IMR-90 (cell line): ENCODE measurements around the gene DLL4. TPM values are rescaled to one million over a fixed set of nuclear protein-coding genes. Genes with fewer than 3 reads are reported as not detected.

ENCODE experiments used
- ATAC-seq: fragments of 200-7000 bp; cut with Tn5 transposase; 2 replicates; pipeline ENCODE4 v1.9.1; 2020; ENCODE audit warnings: low read depth, mild to moderate bottlenecking, moderate library complexity
- BruUV-seq: library from RNA; stranded (reverse); fragments of 400-500 nt; replicated peaks from 2 replicates; lab custom pipeline; 2021; lab: Mats Ljungman, UMichigan
- CTCF ChIA-PET: fragments of 300-600 bp; formaldehyde crosslinking; extraction: SDS; loops from one replicate; lab custom pipeline; 2021; ENCODE audit warnings: antibody characterized with exemption; lab: Yijun Ruan, JAX
- POLR2A ChIA-PET: fragments of 300-600 bp; sonication (Branson Sonifier 250); formaldehyde crosslinking; loops from one replicate; lab custom pipeline; 2022; ENCODE audit warnings: antibody characterized with exemption; ENCODE audit not compliant: unreplicated experiment; lab: Charles Lee
- DNase-seq: peaks from one replicate; pipeline ENCODE4 v3.0.0; 2013
- H2AFZ ChIP-seq: replicated peaks from 2 replicates; pipeline ENCODE3; 2013; ENCODE audit warnings: low read length, mild to moderate bottlenecking; ENCODE audit not compliant: poor library complexity
- H2AK5ac ChIP-seq: 2 replicates; pipeline ENCODE4 v1.6.1; 2013; ENCODE audit warnings: low read depth, low read length, inconsistent platforms
- H2AK9ac ChIP-seq: replicated peaks from 2 replicates; pipeline ENCODE3; 2013; ENCODE audit warnings: mild to moderate bottlenecking, low read depth, low read length, moderate library complexity; ENCODE audit not compliant: poor library complexity
- H2BK120ac ChIP-seq: 2 replicates; pipeline ENCODE4 v1.6.1; 2013; ENCODE audit warnings: low read depth, low read length, inconsistent platforms
- H2BK15ac ChIP-seq: 3 replicates; pipeline ENCODE4 v1.6.1; 2013; ENCODE audit warnings: low read depth, low read length, inconsistent platforms
- H2BK20ac ChIP-seq: 2 replicates; pipeline ENCODE4 v1.6.1; 2013; ENCODE audit warnings: low read depth, mild to moderate bottlenecking, inconsistent platforms, low read length, moderate library complexity
- H2BK5ac ChIP-seq: 2 replicates; pipeline ENCODE4 v1.6.1; 2013; ENCODE audit warnings: mild to moderate bottlenecking, low read depth, low read length, inconsistent platforms; ENCODE audit not compliant: poor library complexity, severe bottlenecking
- H3K14ac ChIP-seq: replicated peaks from 2 replicates; pipeline ENCODE4 v1.6.1; 2013; ENCODE audit warnings: low read depth, low read length, inconsistent platforms
- H3K18ac ChIP-seq: 2 replicates; pipeline ENCODE4 v1.6.1; 2013; ENCODE audit warnings: low read depth, low read length, control low read depth
- H3K23ac ChIP-seq: 2 replicates; pipeline ENCODE4 v1.6.1; 2013; ENCODE audit warnings: low read depth, low read length, inconsistent platforms
- H3K27ac ChIP-seq: 2 replicates; pipeline ENCODE4 v1.5.1; 2013; ENCODE audit warnings: mild to moderate bottlenecking, control low read depth, low read length; ENCODE audit not compliant: insufficient read depth
- H3K27me3 ChIP-seq: 2 replicates; pipeline ENCODE4 v1.6.1; 2013; ENCODE audit warnings: low read length; ENCODE audit not compliant: control insufficient read depth, insufficient read depth
- H3K36me3 ChIP-seq: 2 replicates; pipeline ENCODE4 v1.6.1; 2013; ENCODE audit warnings: low read length, mixed read lengths; ENCODE audit not compliant: control insufficient read depth, insufficient read depth
- H3K4ac ChIP-seq: 2 replicates; pipeline ENCODE4 v1.6.1; 2013; ENCODE audit warnings: low read depth, low read length, inconsistent platforms
- H3K4me1 ChIP-seq: 2 replicates; pipeline ENCODE4 v1.6.1; 2013; ENCODE audit warnings: low read length, mixed read lengths; ENCODE audit not compliant: control insufficient read depth, insufficient read depth
- H3K4me2 ChIP-seq: 2 replicates; pipeline ENCODE4 v1.6.1; 2013; ENCODE audit warnings: low read depth, mild to moderate bottlenecking, control low read depth, low read length, moderate library complexity
- H3K4me3 ChIP-seq: 2 replicates; pipeline ENCODE4 v1.5.1; 2013; ENCODE audit warnings: low read depth, mild to moderate bottlenecking, control low read depth, low read length, moderate library complexity; ENCODE audit not compliant: insufficient read depth
- H3K56ac ChIP-seq: 2 replicates; pipeline ENCODE4 v1.6.1; 2013; ENCODE audit warnings: low read length, inconsistent platforms; ENCODE audit not compliant: insufficient read depth; ENCODE audit errors: extremely low read depth
- H3K79me1 ChIP-seq, 2 experiments: 2 replicates each; pipeline ENCODE4 v1.6.1; 2013; ENCODE audit warnings: low read length in 2 of 2, inconsistent platforms in 1 of 2, low read depth in 1 of 2
- H3K9ac ChIP-seq: 2 replicates; pipeline ENCODE4 v1.6.1; 2013; ENCODE audit warnings: low read depth, low read length, control low read depth
- H3K9me1 ChIP-seq: 2 replicates; pipeline ENCODE4 v1.6.1; 2013; ENCODE audit warnings: low read length, inconsistent platforms; ENCODE audit not compliant: insufficient read depth
- H3K9me3 ChIP-seq: 2 replicates; pipeline ENCODE4 v1.6.1; 2013; ENCODE audit warnings: low read length; ENCODE audit not compliant: control insufficient read depth, insufficient read depth
- H4K20me1 ChIP-seq: 2 replicates; pipeline ENCODE4 v1.6.1; 2013; ENCODE audit warnings: low read length, inconsistent platforms; ENCODE audit not compliant: insufficient read depth
- H4K5ac ChIP-seq: 2 replicates; pipeline ENCODE4 v1.6.1; 2013; ENCODE audit warnings: mild to moderate bottlenecking, low read depth, low read length, control low read depth
- H4K8ac ChIP-seq, 2 experiments: 2 replicates each; pipeline ENCODE4 v1.6.1; 2013; ENCODE audit warnings: low read depth in 2 of 2, low read length in 2 of 2, control low read depth in 1 of 2, inconsistent platforms in 1 of 2
- H4K91ac ChIP-seq: 2 replicates; pipeline ENCODE4 v1.6.1; 2013; ENCODE audit warnings: low read depth, low read length, inconsistent platforms; ENCODE audit not compliant: insufficient read depth
- CEBPB ChIP-seq: IDR thresholded peaks from 2 replicates; pipeline ENCODE4 v1.6.1; 2012; ENCODE audit warnings: low read depth, low read length, improper control_type of control experiment
- ELK1 ChIP-seq: fragments of 150-350 bp; IDR thresholded peaks from 2 replicates; pipeline ENCODE4 v1.6.1; 2016; ENCODE audit warnings: low read depth, mild to moderate bottlenecking, low read length, moderate library complexity, borderline replicate concordance
- MAZ ChIP-seq: IDR thresholded peaks from 2 replicates; pipeline ENCODE4 v1.6.1; 2012; ENCODE audit warnings: low read depth, mild to moderate bottlenecking, low read length, improper control_type of control experiment, moderate library complexity, borderline replicate concordance
- SMC3 ChIP-seq: fragments of 150-350 bp; IDR thresholded peaks from 2 replicates; pipeline ENCODE4 v1.6.1; 2016; ENCODE audit warnings: low read depth, mild to moderate bottlenecking, antibody characterized with exemption, low read length, moderate library complexity
- WGBS, 2 experiments: methylation state at CpG; one replicate each; pipeline versions ENCODE4 v1.1.5 to v1.1.7; 2013; ENCODE audit warnings: missing lambda C conversion rate in 2 of 2; ENCODE audit not compliant: insufficient read length in 1 of 2; ENCODE audit errors: extremely low coverage in 2 of 2; 5-methylcytosine and 5-hydroxymethylcytosine counted together
- dilution Hi-C: fragments of 300-500 bp; cut with HindIII; formaldehyde crosslinking; loops from one replicate; pipeline ENCODE4 v1.14.3; 2018; ENCODE audit warnings: low sequenced_read_pairs; ENCODE audit not compliant: unreplicated experiment
- in situ Hi-C: fragments of 300-500 bp; cut with MboI; formaldehyde crosslinking; loops from 3 replicates; pipeline ENCODE4 v1.14.3; 2019; ENCODE audit warnings: low sequenced_read_pairs, inconsistent platforms, mixed read lengths
- intact Hi-C: fragments of 100-400 bp; cut with micrococcal nuclease; formaldehyde crosslinking; loops from 2 replicates; pipeline ENCODE4 v1.10.0; 2022
- polyA plus RNA-seq, 3 experiments: library from polyadenylated mRNA; depleted of rRNA; stranded (reverse); fragments of >200 nt; gene quantifications; 2 replicates each; pipeline ENCODE4 v1.2.3, GENCODE V29; 2012; ENCODE audit warnings: low replicate concordance in 1 of 3
- total RNA-seq: library from RNA; depleted of rRNA; stranded (reverse); fragments of >200 nt; gene quantifications from 2 replicates; pipeline ENCODE4 v1.2.3, GENCODE V29; 2012

Gene DLL4
- total and polyA plus RNA-seq, 2 of the 4 experiments (the other 2 are of a cell fraction) = 1.8 to 3.4 TPM

GRCh38 chr15:40902605-40903561 lies 26.3 kb upstream of the DLL4 start:
- intact Hi-C loops = loop anchor here (10.0 kb wide), 1 partner anchor 212 kb away; the partner anchor contains the start of gene INO80
- POLR2A ChIA-PET = no interaction called here

More at GRCh38 chr15:40902605-40903561, 26.3 kb upstream of the DLL4 start:
- WGBS, 2 experiments = 89% methylated on average over 15 of the region's 33 CpGs; no CpG with 5 or more reads in 1 of the 2 experiments
- CTCF ChIA-PET = interaction anchor here (0.6 to 3.0 kb wide), 7 partner anchors 8 to 281 kb away, joined by 3 to 20 read pairs (median 5); partner anchors contain the start of gene VPS18
- Histone ChIP-seq H3K36me3 (peaks cover 52% of the 10 kb centered on the region), H3K14ac (no peak overlapping the region), H2AK5ac (no peak overlapping the region), H4K8ac (no peak overlapping the region), H4K91ac (no peak overlapping the region), H4K20me1 (peaks cover 35% of the 10 kb centered on the region), H4K5ac (no peak overlapping the region), H3K79me1 (peaks cover 5 to 51% of the 10 kb centered on the region in 2 experiments; a peak in 3 of 4 replicates), H3K27me3 (no peaks in the 10 kb centered on the region), H3K9ac (no peak overlapping the region), H2BK120ac (no peak overlapping the region), H3K4me3 (no peak overlapping the region), H3K9me3 (no peaks in the 10 kb centered on the region), H2BK20ac (no peak overlapping the region), H3K9me1 (peaks cover 6% of the 10 kb centered on the region; the same call in 1 of the 2 replicates), H3K4me2 (no peak overlapping the region), H2BK5ac (no peak overlapping the region), H3K56ac (no peak overlapping the region), H2AK9ac (peak overlapping the region; percentile 34), H3K23ac (no peak overlapping the region), H3K4ac (no peak overlapping the region), H3K18ac (no peak overlapping the region), H2AFZ (peak overlapping the region; percentile 16), H3K27ac (no peak overlapping the region), H3K4me1 (peaks cover 16% of the 10 kb centered on the region), H2BK15ac (no peak overlapping the region)
- BruUV-seq = TSS peak; percentile 34
- dilution Hi-C loops (no loop called here), in situ Hi-C loops (loop anchor here (5.0 to 10.0 kb wide), 2 partner anchors 122 to 284 kb away; no protein-coding TSS in a partner anchor)
- no peak for ATAC-seq
- no peak for DNase-seq
- no peak for TF ChIP-seq MAZ
- peak; percentile 94 for TF ChIP-seq CEBPB
- TF ChIP-seq SMC3 = no peak
- no peak for TF ChIP-seq ELK1
